ENCODE data around the gene ALG14.

ALG14 gene

GRCh38 chr1:95018602-95019369 is 54.0 kb downstream of the ALG14 start:
- no peak overlapping the region for H3K4me3 ChIP-seq (ENCODE audit: low read length)
- no peak for TF ChIP-seq CTCF (conservative IDR thresholded peaks at IDR 0.05; ENCODE audit: low read depth, low read length)
- DNase-seq (ENCODE audit: low read depth): peak; percentile 64

GRCh38 chr1:95017775-95018174 is 55.0 kb downstream of the ALG14 start:
- no peak for DNase-seq (ENCODE audit: low read depth)
- no peak overlapping the region for H3K4me3 ChIP-seq (ENCODE audit: low read length)
- TF ChIP-seq CTCF (conservative IDR thresholded peaks at IDR 0.05; ENCODE audit: low read depth, low read length): no peak

- TF ChIP-seq CTCF (conservative IDR thresholded peaks at IDR 0.05; ENCODE audit: low read depth, low read length): no peak
- no peak overlapping the region for H3K4me3 ChIP-seq (ENCODE audit: low read length)
- no peak for DNase-seq (ENCODE audit: low read depth)
Observed at GRCh38 chr1:95015076-95015475, 57.7 kb downstream of the ALG14 start.

GRCh38 chr1:95013950-95014574 is 58.7 kb downstream of the ALG14 start:
- no peak for DNase-seq (ENCODE audit: low read depth)
- TF ChIP-seq CTCF (conservative IDR thresholded peaks at IDR 0.05; ENCODE audit: low read depth, low read length): no peak
- no peak overlapping the region for H3K4me3 ChIP-seq (ENCODE audit: low read length)

GRCh38 chr1:95012389-95012788 is 60.4 kb downstream of the ALG14 start:
- no peak for DNase-seq (ENCODE audit: low read depth)
- TF ChIP-seq CTCF (conservative IDR thresholded peaks at IDR 0.05; ENCODE audit: low read depth, low read length): no peak
- no peak overlapping the region for H3K4me3 ChIP-seq (ENCODE audit: low read length)

- no peak for DNase-seq (ENCODE audit: low read depth)
- no peak for TF ChIP-seq CTCF (conservative IDR thresholded peaks at IDR 0.05; ENCODE audit: low read depth, low read length)
- no peak overlapping the region for H3K4me3 ChIP-seq (ENCODE audit: low read length)
Observed at GRCh38 chr1:95010158-95010557, 62.6 kb downstream of the ALG14 start.

GRCh38 chr1:95007687-95008086 is 65.1 kb downstream of the ALG14 start:
- no peak for DNase-seq (ENCODE audit: low read depth)
- H3K4me3 ChIP-seq (ENCODE audit: low read length): no peak overlapping the region
- no peak for TF ChIP-seq CTCF (conservative IDR thresholded peaks at IDR 0.05; ENCODE audit: low read depth, low read length)
